GM10266 (cell line): ENCODE data around the gene OAF.
A peak's percentile ranks its signal among the peaks of the same experiment; 100 is the strongest.

Source experiments
- DNase-seq: peaks from one replicate; pipeline ENCODE4 v3.0.0; 2012; ENCODE audit errors: extremely low spot score
- CTCF ChIP-seq: IDR thresholded peaks from 2 replicates; pipeline ENCODE4 v1.5.1; 2012; ENCODE audit warnings: mild to moderate bottlenecking, low read depth; ENCODE audit not compliant: control insufficient read depth, insufficient read depth; ENCODE audit errors: missing control alignments

The OAF gene

GRCh38 chr11:120210626-120211521, at the start of gene OAF:
OAF (plus strand) TSS chr11:120211032; CDS start chr11:120211280, 248 bp downstream.
- TF ChIP-seq CTCF: peak; percentile 30
- DNase-seq: peak; percentile 92

GRCh38 chr11:120167659-120168058, 43.2 kb upstream of the OAF start:
- TF ChIP-seq CTCF: no peak
- DNase-seq: peak; percentile 15

- peak; percentile 9 for DNase-seq
- TF ChIP-seq CTCF: no peak
Measured at GRCh38 chr11:120168108-120168959, 42.5 kb upstream of the OAF start.

- peak; percentile 82 for DNase-seq
- TF ChIP-seq CTCF: peak; percentile 89
Measured at GRCh38 chr11:120168960-120169681, 41.7 kb upstream of the OAF start.

- TF ChIP-seq CTCF: no peak
Measured at GRCh38 chr11:120169981-120170698, 40.7 kb upstream of the OAF start.

GRCh38 chr11:120170741-120171261, 40.0 kb upstream of the OAF start:
- DNase-seq: peak; percentile 14
- no peak for TF ChIP-seq CTCF

More at GRCh38 chr11:120169981-120170698, 40.7 kb upstream of the OAF start:
- DNase-seq: peak; percentile 11
